OCI-LY1 (cell line): Measurements from ENCODE around the gene IL20RB.

Experiments
- H2AFZ ChIP-seq: fragments of 200-600 bp; sonication (generic), shearing (Covaris generic); 2 replicates; pipeline ENCODE4 v1.6.0; 2014; ENCODE audit warnings: antibody characterized with exemption, mild to moderate bottlenecking, low read length
- H3F3A ChIP-seq: fragments of 200-600 bp; sonication (generic), shearing (Covaris generic); 2 replicates; pipeline ENCODE4 v1.6.0; 2014; ENCODE audit warnings: mild to moderate bottlenecking, antibody characterized with exemption, low read length, moderate library complexity; ENCODE audit not compliant: insufficient read depth
- H3K27ac ChIP-seq: fragments of 200-600 bp; sonication (generic); 2 replicates; pipeline ENCODE4 v1.5.1; 2014; ENCODE audit warnings: low read length, mixed run types, mild to moderate bottlenecking, low read depth; ENCODE audit not compliant: poor library complexity, severe bottlenecking
- H3K27me3 ChIP-seq: fragments of 200-600 bp; sonication (generic); 2 replicates; pipeline ENCODE4 v1.6.0; 2014; ENCODE audit warnings: antibody characterized with exemption, mild to moderate bottlenecking, low read length, moderate library complexity; ENCODE audit not compliant: insufficient read depth
- H3K36me3 ChIP-seq: fragments of 200-600 bp; sonication (generic); 2 replicates; pipeline ENCODE4 v1.6.1; 2014; ENCODE audit warnings: mild to moderate bottlenecking, antibody characterized with exemption, low read length, moderate library complexity, mixed read lengths; ENCODE audit not compliant: insufficient read depth
- H3K4me1 ChIP-seq: fragments of 200-600 bp; sonication (generic); 2 replicates; pipeline ENCODE4 v1.5.1; 2014; ENCODE audit warnings: mild to moderate bottlenecking, low read length, moderate library complexity; ENCODE audit not compliant: insufficient read depth, severe bottlenecking
- H3K4me2 ChIP-seq: fragments of 200-600 bp; sonication (generic), shearing (Covaris generic); 2 replicates; pipeline ENCODE4 v1.6.1; 2014; ENCODE audit warnings: low read length
- H3K4me3 ChIP-seq: fragments of 200-600 bp; sonication (generic); 2 replicates; pipeline ENCODE4 v1.5.1; 2014; ENCODE audit warnings: low read length, low read depth, mild to moderate bottlenecking, mixed read lengths; ENCODE audit not compliant: poor library complexity, severe bottlenecking
- H3K79me2 ChIP-seq: fragments of 200-600 bp; shearing (Covaris generic); 2 replicates; pipeline ENCODE4 v1.6.1; 2016; ENCODE audit warnings: mixed run types, low read length, mixed read lengths; ENCODE audit not compliant: insufficient read depth
- H3K9ac ChIP-seq: fragments of 200-600 bp; sonication (generic), shearing (Covaris generic); 2 replicates; pipeline ENCODE4 v1.6.1; 2014; ENCODE audit warnings: mild to moderate bottlenecking, low read length, mixed read lengths
- H3K9me2 ChIP-seq: fragments of 200-600 bp; sonication (generic), shearing (Covaris generic); 2 replicates; pipeline ENCODE4 v1.6.1; 2014; ENCODE audit warnings: low read depth, mild to moderate bottlenecking, low read length, mixed read lengths
- H3K9me3 ChIP-seq: fragments of 200-600 bp; shearing (Covaris generic); 2 replicates; pipeline ENCODE4 v1.6.1; 2014; ENCODE audit warnings: low read length, mixed read lengths
- H4K20me1 ChIP-seq: fragments of 200-600 bp; sonication (generic), shearing (Covaris generic); 2 replicates; pipeline ENCODE4 v1.6.0; 2016; ENCODE audit warnings: mild to moderate bottlenecking, low read length; ENCODE audit not compliant: insufficient read depth
- EZH2 ChIP-seq: fragments of 200-600 bp; sonication (generic), shearing (Covaris generic); IDR thresholded peaks from 2 replicates; pipeline ENCODE4 v1.8.0; 2017; ENCODE audit warnings: borderline replicate concordance, mixed run types, mild to moderate bottlenecking, antibody characterized with exemption, low read length, moderate library complexity, mixed read lengths
- TF ChIP-seq, protein P1 (sequence below): fragments of 200-600 bp; sonication (generic), shearing (Covaris generic); IDR thresholded peaks from 2 replicates; pipeline ENCODE4 v1.5.1; 2017; ENCODE audit warnings: mild to moderate bottlenecking, antibody characterized with exemption, low read length, moderate library complexity, mixed read lengths

Gene IL20RB

DNA sequence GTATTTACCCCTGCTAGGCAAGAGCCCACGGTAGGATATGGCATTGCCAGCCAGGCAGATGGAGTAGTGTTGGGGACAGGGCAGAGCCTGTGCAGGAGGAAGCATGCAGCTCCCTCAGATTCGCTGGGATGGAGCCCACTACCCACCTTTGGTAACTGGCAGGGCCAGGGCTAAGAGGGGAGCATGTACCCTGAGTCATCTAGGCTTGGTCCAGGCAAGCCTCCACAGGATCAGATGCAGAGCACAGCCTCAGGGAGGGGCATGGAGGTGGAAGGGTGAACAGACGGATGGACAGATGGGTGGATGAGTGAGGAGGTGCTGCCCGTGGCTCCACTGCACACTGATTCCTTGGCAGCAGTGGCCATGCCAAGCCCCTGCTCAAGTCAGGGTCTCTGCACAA, 33.0 kb downstream of the IL20RB start:
- no peaks in the 10 kb centered on the region for H3K9me2 ChIP-seq
- no peak overlapping the region for H3K9ac ChIP-seq
- no peak overlapping the region for H2AFZ ChIP-seq
- H3K36me3 ChIP-seq: no peaks in the 10 kb centered on the region
- no peaks in the 10 kb centered on the region for H3K4me1 ChIP-seq
- no peak overlapping the region for H3K27ac ChIP-seq
- no peaks in the 10 kb centered on the region for H3K79me2 ChIP-seq
- no peaks in the 10 kb centered on the region for H4K20me1 ChIP-seq
- H3K27me3 ChIP-seq: no peaks in the 10 kb centered on the region
- no peak for TF ChIP-seq EZH2
- TF ChIP-seq, protein P1, sequence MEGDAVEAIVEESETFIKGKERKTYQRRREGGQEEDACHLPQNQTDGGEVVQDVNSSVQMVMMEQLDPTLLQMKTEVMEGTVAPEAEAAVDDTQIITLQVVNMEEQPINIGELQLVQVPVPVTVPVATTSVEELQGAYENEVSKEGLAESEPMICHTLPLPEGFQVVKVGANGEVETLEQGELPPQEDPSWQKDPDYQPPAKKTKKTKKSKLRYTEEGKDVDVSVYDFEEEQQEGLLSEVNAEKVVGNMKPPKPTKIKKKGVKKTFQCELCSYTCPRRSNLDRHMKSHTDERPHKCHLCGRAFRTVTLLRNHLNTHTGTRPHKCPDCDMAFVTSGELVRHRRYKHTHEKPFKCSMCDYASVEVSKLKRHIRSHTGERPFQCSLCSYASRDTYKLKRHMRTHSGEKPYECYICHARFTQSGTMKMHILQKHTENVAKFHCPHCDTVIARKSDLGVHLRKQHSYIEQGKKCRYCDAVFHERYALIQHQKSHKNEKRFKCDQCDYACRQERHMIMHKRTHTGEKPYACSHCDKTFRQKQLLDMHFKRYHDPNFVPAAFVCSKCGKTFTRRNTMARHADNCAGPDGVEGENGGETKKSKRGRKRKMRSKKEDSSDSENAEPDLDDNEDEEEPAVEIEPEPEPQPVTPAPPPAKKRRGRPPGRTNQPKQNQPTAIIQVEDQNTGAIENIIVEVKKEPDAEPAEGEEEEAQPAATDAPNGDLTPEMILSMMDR: no peak
- H3F3A ChIP-seq: no peaks in the 10 kb centered on the region
- H3K9me3 ChIP-seq: no peaks in the 10 kb centered on the region
- H3K4me3 ChIP-seq: no peak overlapping the region
- H3K4me2 ChIP-seq: no peak overlapping the region

DNA sequence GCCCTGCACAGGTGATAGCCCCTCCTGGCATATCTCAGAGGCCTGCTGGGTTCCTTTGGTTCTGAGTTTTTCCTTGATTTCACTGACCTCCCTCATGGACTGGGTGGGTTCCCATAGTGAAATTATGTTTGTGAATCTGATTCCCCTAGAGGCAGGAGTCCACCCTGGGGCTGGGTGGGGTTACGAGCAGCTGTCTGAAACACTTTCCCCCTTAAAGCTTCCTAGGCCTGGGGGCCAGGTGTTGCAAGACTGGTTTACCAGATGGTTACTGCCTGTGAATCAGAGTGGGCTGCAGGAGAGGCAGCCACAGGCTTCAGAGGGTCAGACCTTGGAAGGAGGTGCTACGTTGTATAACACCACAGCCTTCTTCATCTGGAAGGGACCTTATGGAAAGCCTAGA, 34.3 kb downstream of the IL20RB start:
- H3K27ac ChIP-seq: no peak overlapping the region
- H4K20me1 ChIP-seq: no peaks in the 10 kb centered on the region
- TF ChIP-seq EZH2: no peak
- TF ChIP-seq, protein P1: no peak
- H3K9me3 ChIP-seq: no peaks in the 10 kb centered on the region
- H3K9me2 ChIP-seq: no peaks in the 10 kb centered on the region
- no peak overlapping the region for H3K4me2 ChIP-seq
- H2AFZ ChIP-seq: no peak overlapping the region
- H3F3A ChIP-seq: no peaks in the 10 kb centered on the region
- no peaks in the 10 kb centered on the region for H3K4me1 ChIP-seq
- H3K36me3 ChIP-seq: no peaks in the 10 kb centered on the region
- H3K79me2 ChIP-seq: no peaks in the 10 kb centered on the region
- no peak overlapping the region for H3K9ac ChIP-seq
- no peak overlapping the region for H3K4me3 ChIP-seq
- no peaks in the 10 kb centered on the region for H3K27me3 ChIP-seq

DNA sequence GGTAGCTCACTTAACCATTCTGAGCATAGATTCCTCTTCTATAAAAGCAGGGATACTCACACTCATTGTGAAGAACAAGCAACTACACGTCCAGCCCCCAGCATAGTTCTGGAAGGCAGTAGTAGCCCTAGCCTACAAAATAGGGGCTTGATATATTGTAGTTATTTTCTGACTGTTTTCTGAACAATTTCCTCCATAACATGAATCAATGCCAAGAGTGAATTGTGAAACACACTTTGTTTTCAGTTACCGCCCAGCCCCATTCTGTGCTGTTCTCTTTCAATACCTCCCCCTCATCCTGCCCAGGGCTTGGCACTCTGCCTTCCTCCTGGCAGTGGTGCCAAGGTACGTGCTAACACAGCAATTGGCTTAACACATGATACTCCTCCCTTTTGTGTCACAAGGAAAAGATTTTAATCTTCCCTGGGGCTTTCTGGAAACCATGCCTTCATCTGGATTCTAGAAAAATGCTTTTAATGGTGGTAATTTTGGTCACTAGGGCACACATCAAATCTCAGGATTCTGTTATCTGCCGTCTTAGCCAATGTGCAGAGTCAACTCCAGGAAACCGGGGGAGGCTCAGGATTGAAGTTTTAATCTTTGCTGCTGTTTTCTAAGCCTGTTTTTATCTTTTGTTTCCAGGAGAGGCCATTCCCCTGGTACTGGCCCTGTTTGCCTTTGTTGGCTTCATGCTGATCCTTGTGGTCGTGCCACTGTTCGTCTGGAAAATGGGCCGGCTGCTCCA, 37.2 kb downstream of the IL20RB start:
- Histone ChIP-seq H3K4me3 (no peak overlapping the region), H3F3A (no peaks in the 10 kb centered on the region), H3K4me2 (no peak overlapping the region), H2AFZ (no peak overlapping the region), H3K9ac (no peak overlapping the region), H4K20me1 (no peaks in the 10 kb centered on the region), H3K36me3 (no peaks in the 10 kb centered on the region), H3K9me3 (no peaks in the 10 kb centered on the region), H3K4me1 (no peaks in the 10 kb centered on the region), H3K79me2 (no peaks in the 10 kb centered on the region), H3K27ac (no peak overlapping the region), H3K27me3 (no peaks in the 10 kb centered on the region), H3K9me2 (no peaks in the 10 kb centered on the region)
- TF ChIP-seq, protein P1: no peak
- TF ChIP-seq EZH2: no peak
